HepG2 (cell line): ENCODE results near the gene C22orf42. TPM values are rescaled to one million over a fixed set of nuclear protein-coding genes. Genes with fewer than 3 reads are reported as not detected.
"Not testable (repeated sequence)": the region's sequence is repeated elsewhere in the genome, so short reads cannot be mapped to it uniquely, and the experiment has no call there.

Experiments used
- ATAC-seq: fragments of 200-7000 bp; cut with Tn5 transposase; 3 replicates; pipeline ENCODE4 v1.9.1; 2020; ENCODE audit warnings: mild to moderate bottlenecking, moderate library complexity
- BruUV-seq: library from RNA; stranded (reverse); fragments of 400-500 nt; replicated peaks from 2 replicates; lab custom pipeline; 2021; lab: Mats Ljungman, UMichigan
- CTCF ChIA-PET: fragments of 300-600 bp; formaldehyde crosslinking; extraction: SDS; loops from one replicate; lab custom pipeline; 2021; ENCODE audit warnings: low total read pairs, inconsistent platforms, low intra/inter-chr PET ratio; lab: Yijun Ruan, JAX
- POLR2A ChIA-PET: fragments of 350-600 bp; sonication (Branson Sonifier 250); formaldehyde crosslinking; loops from one replicate; lab custom pipeline; 2020; ENCODE audit warnings: antibody characterized with exemption, inconsistent platforms; lab: Yijun Ruan, JAX
- DNase-seq: peaks from one replicate; pipeline ENCODE4 v3.0.0-alpha.2; 2015; ENCODE audit warnings: low spot score
- FAIRE-seq: peaks from 3 replicates; lab custom pipeline; 2011; peaks lifted over from hg19 to GRCh38; lab: Jason Lieb, UNC
- H2AFZ ChIP-seq: one replicate; pipeline ENCODE4 v1.6.1; 2011; ENCODE audit warnings: low read length, inconsistent platforms
- H3K27ac ChIP-seq: fragments of 300-600 bp; 3 replicates; pipeline ENCODE4 v1.8.0; 2011; ENCODE audit warnings: mixed run types, mild to moderate bottlenecking, mixed read lengths, low read length, inconsistent platforms; ENCODE audit not compliant: insufficient read depth; ENCODE audit errors: extremely low read length
- H3K27me3 ChIP-seq, 2 experiments: fragments of 200-600 bp in 1 of 2; 2 replicates in 1 of 2; 3 replicates in 1 of 2; pipeline versions ENCODE4 v1.6.0 to v1.8.0; 2011; ENCODE audit warnings: low read length in 2 of 2, mild to moderate bottlenecking in 2 of 2, moderate library complexity in 2 of 2, inconsistent platforms in 1 of 2; ENCODE audit not compliant: insufficient read depth in 2 of 2, control insufficient read depth in 1 of 2
- H3K36me3 ChIP-seq, 2 experiments: fragments of 200-600 bp in 1 of 2; replicated peaks in 1 of 2; 2 replicates in 1 of 2; 3 replicates in 1 of 2; pipeline versions ENCODE4 v1.5.1 to v1.8.0; 2011; ENCODE audit warnings: low read length in 2 of 2, inconsistent platforms in 1 of 2; ENCODE audit not compliant: insufficient read depth in 2 of 2, control insufficient read depth in 1 of 2
- H3K4me1 ChIP-seq: 2 replicates; pipeline ENCODE4 v1.5.1; 2012; ENCODE audit warnings: low read length, inconsistent platforms; ENCODE audit not compliant: insufficient read depth
- H3K4me2 ChIP-seq: 2 replicates; pipeline ENCODE4 v1.6.0; 2011; ENCODE audit warnings: low read depth, low read length, inconsistent platforms
- H3K4me3 ChIP-seq, 3 experiments: fragments of 200-600 bp in 1 of 3; sonication (generic), shearing (Covaris generic) in 1 of 3; replicated peaks in 1 of 3; 2 replicates each; pipeline ENCODE4 v1.5.1; 2011 to 2016; ENCODE audit warnings: low read length in 3 of 3, inconsistent platforms in 2 of 3, low read depth in 2 of 3, mild to moderate bottlenecking in 2 of 3, control low read depth in 1 of 3, mixed read lengths in 1 of 3; ENCODE audit not compliant: insufficient read depth in 1 of 3
- H3K79me2 ChIP-seq: one replicate; pipeline ENCODE4 v1.6.1; 2011; ENCODE audit warnings: low read length, inconsistent platforms; ENCODE audit not compliant: insufficient read depth
- H3K9ac ChIP-seq: 2 replicates; pipeline ENCODE4 v1.6.0; 2011; ENCODE audit warnings: mild to moderate bottlenecking, low read depth, low read length, inconsistent platforms; ENCODE audit not compliant: insufficient read depth
- H3K9me3 ChIP-seq: 2 replicates; pipeline ENCODE4 v1.5.1; 2012; ENCODE audit warnings: mild to moderate bottlenecking, low read length
- H4K20me1 ChIP-seq: 2 replicates; pipeline ENCODE4 v1.6.0; 2011; ENCODE audit warnings: inconsistent platforms, mild to moderate bottlenecking, low read length, moderate library complexity; ENCODE audit not compliant: insufficient read depth
- ARNT2 ChIP-seq: sonication (generic); formaldehyde crosslinking; IDR thresholded peaks from 2 replicates; pipeline ENCODE4 v1.8.0; 2022; ENCODE audit warnings: mild to moderate bottlenecking, low read depth, missing genetic modification reagents, moderate library complexity
- FOXC1 ChIP-seq: sonication (generic); formaldehyde crosslinking; IDR thresholded peaks from 2 replicates; pipeline ENCODE4 v1.8.0; 2022; ENCODE audit warnings: mild to moderate bottlenecking, missing genetic modification reagents, borderline replicate concordance
- MED8 ChIP-seq: sonication (generic); formaldehyde crosslinking; IDR thresholded peaks from 2 replicates; pipeline ENCODE4 v1.8.1; 2023; ENCODE audit warnings: mild to moderate bottlenecking, missing genetic modification reagents; ENCODE audit not compliant: insufficient replicate concordance
- MIER3 ChIP-seq: IDR thresholded peaks from 2 replicates; pipeline ENCODE4 v1.6.1; 2016; ENCODE audit warnings: missing compliant biosample characterization, borderline replicate concordance
- NFATC3 ChIP-seq: sonication (generic); formaldehyde crosslinking; IDR thresholded peaks from 2 replicates; pipeline ENCODE4 v1.5.1; 2020; ENCODE audit warnings: mild to moderate bottlenecking, missing genetic modification reagents
- SRF ChIP-seq: IDR thresholded peaks from 2 replicates; pipeline ENCODE4 v1.6.1; 2011; ENCODE audit warnings: mild to moderate bottlenecking, low read depth, low read length, moderate library complexity
- TAF15 ChIP-seq: fragments of 200-400 bp; formaldehyde crosslinking; IDR thresholded peaks from one replicate; pipeline ENCODE4 v1.6.1; 2018; ENCODE audit warnings: mild to moderate bottlenecking, low read depth, low read length; ENCODE audit not compliant: poor library complexity, severe bottlenecking
- THAP7 ChIP-seq: sonication (generic); formaldehyde crosslinking; IDR thresholded peaks from 2 replicates; pipeline ENCODE4 v1.8.1; 2023; ENCODE audit warnings: mild to moderate bottlenecking, missing genetic modification reagents
- ZBTB3 ChIP-seq: sonication (generic); formaldehyde crosslinking; IDR thresholded peaks from 2 replicates; pipeline ENCODE4 v1.4.0; 2020; ENCODE audit warnings: low read depth, mild to moderate bottlenecking, moderate library complexity, missing genetic modification reagents, borderline replicate concordance
- ZNF20 ChIP-seq: sonication (generic); formaldehyde crosslinking; IDR thresholded peaks from 2 replicates; pipeline ENCODE4 v1.4.0; 2020; ENCODE audit warnings: mild to moderate bottlenecking, moderate library complexity, missing genetic modification reagents
- ZNF556 ChIP-seq: sonication (generic); formaldehyde crosslinking; IDR thresholded peaks from 2 replicates; pipeline ENCODE4 v1.4.0; 2020; ENCODE audit warnings: mild to moderate bottlenecking, missing genetic modification reagents, borderline replicate concordance
- ZNF563 ChIP-seq: sonication (generic); formaldehyde crosslinking; IDR thresholded peaks from 2 replicates; pipeline ENCODE4 v1.8.0; 2022; ENCODE audit warnings: mild to moderate bottlenecking, moderate library complexity, missing genetic modification reagents
- ZNF713 ChIP-seq: sonication (generic); formaldehyde crosslinking; IDR thresholded peaks from 2 replicates; pipeline ENCODE4 v1.4.0; 2020; ENCODE audit warnings: mild to moderate bottlenecking, missing genetic modification reagents
- WGBS: methylation state at CpG from one replicate; pipeline ENCODE4 v1.1.6; 2017; ENCODE audit warnings: low lambda C conversion rate; 5-methylcytosine and 5-hydroxymethylcytosine counted together
- in situ Hi-C: cut with HindIII; loops from 2 replicates; pipeline ENCODE4 v1.10.0; 2017; ENCODE audit warnings: low pct_unique_long_range_greater_than_20kb; ENCODE audit not compliant: extremely low pct_ligation_motif_present
- intact Hi-C: fragments of 100-400 bp; cut with micrococcal nuclease; formaldehyde crosslinking; loops from one replicate; pipeline ENCODE4 v1.10.0; 2022; ENCODE audit not compliant: unreplicated experiment
- polyA plus RNA-seq, 8 experiments: library from polyadenylated mRNA; depleted of rRNA in 3 of 8; stranded (reverse) in 7 of 8; unstranded in 1 of 8; fragments of >200 nt; fragmentation: Illumina TruSeq in 4 of 8; extraction: Trizol in 4 of 8; gene quantifications; 2 replicates each; pipeline versions ENCODE4 v1.2.1 to v1.2.3, GENCODE V29; 2011 to 2016; ENCODE audit warnings: low read depth in 4 of 8, missing spikeins in 1 of 8, mixed read lengths in 1 of 8; ENCODE audit not compliant: insufficient read depth in 1 of 8
- total RNA-seq, 5 experiments: library from RNA; depleted of rRNA; stranded (reverse); fragments of >200 nt; fragmentation: Illumina TruSeq; extraction: Trizol; gene quantifications; 2 replicates each; pipeline ENCODE4 v1.2.3, GENCODE V29; 2016; ENCODE audit warnings: low read depth in 1 of 5

The C22orf42 gene
- total and polyA plus RNA-seq, 2 of the 13 experiments (the other 11 are each of a cell fraction or from before 2014, with no cell fraction given), result not detected

- H3K4me2 ChIP-seq, H3K4me1 ChIP-seq, ATAC-seq, BruUV-seq, H4K20me1 ChIP-seq, DNase-seq, H3K79me2 ChIP-seq, in situ Hi-C loops, intact Hi-C loops, POLR2A ChIA-PET, CTCF ChIA-PET, H3K9me3 ChIP-seq, H3K27ac ChIP-seq, H3K9ac ChIP-seq, H3K36me3 ChIP-seq, FAIRE-seq, H2AFZ ChIP-seq, H3K27me3 ChIP-seq, H3K4me3 ChIP-seq: not testable (repeated sequence)
- WGBS, result 0% methylated on average over 6 of the region's 9 CpGs
These were observed 34.2 kb upstream of the C22orf42 start for GRCh38 chr22:32193346-32193745.

- H3K36me3 ChIP-seq, H3K79me2 ChIP-seq, BruUV-seq, H3K27me3 ChIP-seq, DNase-seq, H2AFZ ChIP-seq, POLR2A ChIA-PET, CTCF ChIA-PET, H3K4me3 ChIP-seq, H4K20me1 ChIP-seq, H3K9me3 ChIP-seq, intact Hi-C loops, FAIRE-seq, H3K4me1 ChIP-seq, in situ Hi-C loops, ATAC-seq, H3K27ac ChIP-seq, H3K9ac ChIP-seq, H3K4me2 ChIP-seq: not testable (repeated sequence)
- WGBS, result 37% methylated on average over 11 of the region's 15 CpGs
These were observed 31.9 kb upstream of the C22orf42 start for GRCh38 chr22:32191021-32191420.

- Histone ChIP-seq H3K4me1 (no peaks in the 10 kb centered on the region), H3K36me3 (no peaks in the 10 kb centered on the region), H3K4me3 (no peak overlapping the region), H4K20me1 (no peaks in the 10 kb centered on the region), H3K9ac (no peak overlapping the region), H3K9me3 (no peaks in the 10 kb centered on the region), H3K27ac (no peak overlapping the region), H2AFZ (no peak overlapping the region), H3K27me3 (peaks cover 0 to 4% of the 10 kb centered on the region in 2 experiments; a peak in 1 of 5 replicates), H3K79me2 (no peaks in the 10 kb centered on the region), H3K4me2 (no peak overlapping the region)
- ATAC-seq (no peak), DNase-seq (no peak), FAIRE-seq (no peak)
- no TSS peak for BruUV-seq
- ChIA-PET POLR2A (no interaction called here), CTCF (no interaction called here)
- intact Hi-C loops (no loop called here), in situ Hi-C loops (no loop called here)
- no peak for TF ChIP-seq TAF15
- no peak for TF ChIP-seq ZNF20 (CRISPR knock-in tag)
- TF ChIP-seq THAP7 (CRISPR knock-in tag), result no peak
- no peak for TF ChIP-seq NFATC3
- TF ChIP-seq ZNF556, result no peak
- TF ChIP-seq ZNF563, result no peak
- no peak for TF ChIP-seq ARNT2 (CRISPR knock-in tag)
- no peak for TF ChIP-seq ZBTB3 (CRISPR knock-in tag)
- no peak for TF ChIP-seq SRF
- no peak for TF ChIP-seq ZNF713 (CRISPR knock-in tag)
- no peak for TF ChIP-seq MED8 (CRISPR knock-in tag)
- TF ChIP-seq MIER3 (CRISPR knock-in tag), result no peak
- no peak for TF ChIP-seq FOXC1
- 10% methylated on average over 2 of the region's 3 CpGs for WGBS
These were observed 26.7 kb upstream of the C22orf42 start for GRCh38 chr22:32185821-32186220.
